PC-9 (cell line): ENCODE results near the gene SHC3. TPM values are rescaled to one million over a fixed set of nuclear protein-coding genes. Genes with fewer than 3 reads are reported as not detected.

Experiments used
- BruUV-seq: library from RNA; stranded (reverse); fragments of 400-500 nt; replicated peaks from 2 replicates; lab custom pipeline; 2021; lab: Mats Ljungman, UMichigan
- CTCF ChIA-PET: fragments of 300-600 bp; sonication (Branson Sonifier 250); formaldehyde crosslinking; loops from one replicate; lab custom pipeline; 2022; ENCODE audit warnings: antibody characterized with exemption; lab: Charles Lee
- POLR2A ChIA-PET: fragments of 300-600 bp; sonication (Branson Sonifier 250); formaldehyde crosslinking; loops from one replicate; lab custom pipeline; 2022; ENCODE audit warnings: antibody characterized with exemption; ENCODE audit not compliant: unreplicated experiment; lab: Charles Lee
- DNase-seq, 2 experiments: peaks; one replicate each; pipeline versions ENCODE4 v3.0.0 to v3.0.0-alpha.2; 2015 to 2022; ENCODE audit warnings: mixed read lengths in 1 of 2
- H2AFZ ChIP-seq: fragments of 200-600 bp; sonication (generic); 2 replicates; pipeline ENCODE4 v1.8.1; 2017; ENCODE audit warnings: antibody characterized with exemption
- H3F3A ChIP-seq: fragments of 200-600 bp; sonication (generic); 2 replicates; pipeline ENCODE4 v1.8.1; 2017; ENCODE audit warnings: antibody characterized with exemption, mild to moderate bottlenecking, low read depth; ENCODE audit not compliant: insufficient read depth
- H3K27ac ChIP-seq: fragments of 200-600 bp; sonication (generic); 2 replicates; pipeline ENCODE4 v1.6.1; 2016; ENCODE audit warnings: mixed run types
- H3K27me3 ChIP-seq: fragments of 200-600 bp; sonication (generic); 2 replicates; pipeline ENCODE4 v1.6.1; 2016; ENCODE audit warnings: low read depth, mixed run types; ENCODE audit not compliant: insufficient read depth
- H3K36me3 ChIP-seq: fragments of 200-600 bp; sonication (generic); 2 replicates; pipeline ENCODE4 v1.6.1; 2016; ENCODE audit warnings: low read depth, mixed run types
- H3K4me1 ChIP-seq: fragments of 200-600 bp; sonication (generic); replicated peaks from 2 replicates; pipeline ENCODE4 v1.6.1; 2016; ENCODE audit warnings: mixed run types; ENCODE audit not compliant: insufficient read depth
- H3K4me2 ChIP-seq: fragments of 200-600 bp; sonication (generic); 2 replicates; pipeline ENCODE4 v1.6.1; 2017; ENCODE audit warnings: mixed run types
- H3K4me3 ChIP-seq: fragments of 200-600 bp; sonication (generic); 2 replicates; pipeline ENCODE4 v1.6.1; 2016; ENCODE audit warnings: mixed run types
- H3K79me2 ChIP-seq: fragments of 200-600 bp; sonication (generic); 2 replicates; pipeline ENCODE4 v1.6.1; 2017; ENCODE audit warnings: low read depth, mixed run types
- H3K9me2 ChIP-seq: fragments of 200-600 bp; sonication (generic); 2 replicates; pipeline ENCODE4 v1.8.1; 2017; ENCODE audit warnings: mild to moderate bottlenecking; ENCODE audit not compliant: insufficient read depth
- H3K9me3 ChIP-seq: fragments of 200-600 bp; sonication (generic); 2 replicates; pipeline ENCODE4 v1.8.1; 2016; ENCODE audit warnings: low read depth; ENCODE audit not compliant: insufficient read depth
- H4K20me1 ChIP-seq: fragments of 200-600 bp; sonication (generic); 2 replicates; pipeline ENCODE4 v1.8.1; 2017; ENCODE audit not compliant: insufficient read depth
- CTCF ChIP-seq: fragments of 200-600 bp; sonication (generic); conservative IDR thresholded peaks from 2 replicates; pipeline ENCODE4 v1.6.1; 2017; ENCODE audit warnings: mixed run types, antibody characterized with exemption, mild to moderate bottlenecking, moderate library complexity
- EZH2 ChIP-seq: fragments of 200-600 bp; sonication (generic); IDR thresholded peaks from 2 replicates; pipeline ENCODE4 v1.8.0; 2017; ENCODE audit warnings: antibody characterized with exemption, low read depth
- intact Hi-C: fragments of 100-400 bp; cut with micrococcal nuclease; formaldehyde crosslinking; loops from one replicate; pipeline ENCODE4 v1.10.0; 2022; ENCODE audit not compliant: unreplicated experiment
- total RNA-seq: library from RNA; stranded (reverse); gene quantifications from 2 replicates; pipeline ENCODE4 v1.2.3, GENCODE V29; 2021

The SHC3 gene
- total RNA-seq, 1 experiment from 2014 or later, result 15.9 TPM

DNA sequence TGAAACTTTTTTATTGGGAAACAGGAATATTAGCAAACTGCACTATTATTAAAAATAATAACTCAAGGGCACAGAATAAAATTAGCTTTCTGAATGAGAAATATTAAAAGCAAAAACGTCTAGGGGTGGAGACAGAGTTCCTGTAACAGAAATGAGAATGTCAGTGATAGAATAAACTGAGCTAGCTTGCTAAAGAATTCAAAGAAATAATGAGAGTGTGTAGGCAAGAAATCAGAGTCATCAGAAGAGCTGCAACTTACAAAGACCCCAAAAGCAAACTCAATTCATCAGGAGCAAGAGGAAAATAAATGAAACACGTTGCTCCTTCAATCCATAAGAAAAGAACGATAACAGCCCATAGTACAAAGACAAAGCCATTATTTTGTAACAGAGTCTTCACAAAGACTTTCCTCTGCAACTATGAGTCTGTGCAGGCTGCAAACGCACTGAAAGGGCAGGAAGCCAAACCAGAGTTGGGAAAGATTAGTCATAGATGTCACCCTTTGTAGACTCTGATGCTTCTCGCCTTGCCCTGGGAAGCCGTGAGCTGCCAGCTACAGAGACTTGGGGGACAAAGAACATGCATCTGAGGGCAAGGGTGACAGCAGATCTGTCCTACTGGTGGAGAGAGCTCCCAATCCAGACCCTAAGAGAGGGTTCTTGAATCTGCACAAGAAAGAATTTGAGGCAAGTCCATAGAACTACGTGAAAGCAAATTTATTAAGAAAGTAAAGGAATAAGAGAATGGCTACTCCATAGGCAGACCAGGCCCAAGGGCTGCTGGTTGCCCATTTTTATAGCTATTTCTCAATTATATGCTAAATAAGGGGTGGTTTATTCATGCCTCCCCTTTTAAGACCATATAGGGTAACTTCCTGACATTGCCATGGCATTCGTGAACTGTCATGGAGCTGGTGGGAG is 40.8 kb downstream of the SHC3 start:
- H3K4me2 ChIP-seq, result peak overlapping the region; percentile 58
- TF ChIP-seq CTCF (no peak), EZH2 (no peak)
- H3K79me2 ChIP-seq, result no peaks in the 10 kb centered on the region
- ChIA-PET POLR2A (interaction anchor here (0.6 to 0.7 kb wide), 5 partner anchors 16 to 146 kb away, joined by 3 to 6 read pairs (median 4); no protein-coding TSS in a partner anchor), CTCF (interaction anchor here (2.4 kb wide), 1 partner anchor 16 kb away, joined by 9 read pairs; no protein-coding TSS in a partner anchor)
- no peaks in the 10 kb centered on the region for H3K27me3 ChIP-seq
- H2AFZ ChIP-seq, result no peak overlapping the region
- H3F3A ChIP-seq, result peaks cover 24% of the 10 kb centered on the region
- H3K4me1 ChIP-seq, result peaks cover 37% of the 10 kb centered on the region
- DNase-seq, result peak; percentile 80
- no peaks in the 10 kb centered on the region for H4K20me1 ChIP-seq
- no peaks in the 10 kb centered on the region for H3K9me2 ChIP-seq
- H3K4me3 ChIP-seq, result no peak overlapping the region
- intact Hi-C loops, result loop anchor here (1.0 to 5.0 kb wide), 5 partner anchors 16 to 361 kb away; partner anchors contain the start of gene CKS2
- H3K36me3 ChIP-seq, result no peaks in the 10 kb centered on the region
- BruUV-seq, result TSS peak; percentile 66
- H3K27ac ChIP-seq, result peak overlapping the region; percentile 64
- peaks cover 10% of the 10 kb centered on the region for H3K9me3 ChIP-seq

- no TSS peak for BruUV-seq
- no peak overlapping the region for H3K4me3 ChIP-seq
- peaks cover 10% of the 10 kb centered on the region for H3K9me3 ChIP-seq
- DNase-seq, result no peak
- no peaks in the 10 kb centered on the region for H3K36me3 ChIP-seq
- H3K4me1 ChIP-seq, result peaks cover 37% of the 10 kb centered on the region
- H3K4me2 ChIP-seq, result no peak overlapping the region
- no peaks in the 10 kb centered on the region for H3K27me3 ChIP-seq
- no peaks in the 10 kb centered on the region for H3K9me2 ChIP-seq
- H2AFZ ChIP-seq, result no peak overlapping the region
- ChIA-PET POLR2A (no interaction called here), CTCF (no interaction called here)
- H3K27ac ChIP-seq, result no peak overlapping the region
- peaks cover 24% of the 10 kb centered on the region for H3F3A ChIP-seq
- H3K79me2 ChIP-seq, result no peaks in the 10 kb centered on the region
- intact Hi-C loops, result loop anchor here (5.0 kb wide), 1 partner anchor 177 kb away; the partner anchor contains the start of gene CKS2
- TF ChIP-seq EZH2 (no peak), CTCF (no peak)
- H4K20me1 ChIP-seq, result no peaks in the 10 kb centered on the region
Observed at GRCh38 chr9:89135591-89136166, 42.9 kb downstream of the SHC3 start.

GRCh38 chr9:89134709-89135108 is 43.9 kb downstream of the SHC3 start:
- Histone ChIP-seq H3K27ac (no peak overlapping the region), H3K9me3 (peaks cover 10% of the 10 kb centered on the region), H3K36me3 (no peaks in the 10 kb centered on the region), H3K79me2 (no peaks in the 10 kb centered on the region), H4K20me1 (no peaks in the 10 kb centered on the region), H3K4me3 (no peak overlapping the region), H2AFZ (no peak overlapping the region), H3K4me1 (peaks cover 29% of the 10 kb centered on the region), H3K27me3 (no peaks in the 10 kb centered on the region), H3K9me2 (no peaks in the 10 kb centered on the region), H3F3A (peaks cover 24% of the 10 kb centered on the region), H3K4me2 (no peak overlapping the region)
- TF ChIP-seq EZH2, result no peak
- no peak for TF ChIP-seq CTCF
- ChIA-PET CTCF (no interaction called here), POLR2A (no interaction called here)
- intact Hi-C loops, result loop anchor here (5.0 kb wide), 1 partner anchor 178 kb away; the partner anchor contains the start of gene CKS2
- BruUV-seq, result no TSS peak
- DNase-seq, result no peak
